Ascending aorta (tissue), 2 donors: ENCODE data around the gene CAMK1D. TPM values are rescaled to one million over a fixed set of nuclear protein-coding genes. Genes with fewer than 3 reads are reported as not detected.

Source experiments
- DNase-seq, 2 donors: peaks; one replicate each; pipeline ENCODE4 v3.0.0-alpha.2; 2019; ENCODE audit warnings: low spot score in 2 of 2
- H3K27ac ChIP-seq, 2 donors: fragments of 200-600 bp; sonication (generic); one replicate each; pipeline ENCODE4 v1.5.1; 2016 to 2017; ENCODE audit warnings: mild to moderate bottlenecking in 1 of 2
- H3K27me3 ChIP-seq: fragments of 200-600 bp; sonication (generic); one replicate; pipeline ENCODE4 v1.5.1; 2017
- H3K36me3 ChIP-seq, 2 donors: fragments of 200-600 bp; sonication (generic); one replicate each; pipeline ENCODE4 v1.5.1; 2016
- H3K4me1 ChIP-seq, 2 donors: fragments of 200-600 bp; sonication (generic); one replicate each; pipeline ENCODE4 v1.5.1; 2016 to 2017; ENCODE audit warnings: mild to moderate bottlenecking in 1 of 2
- H3K4me3 ChIP-seq, 2 donors: fragments of 200-600 bp; sonication (generic); one replicate each; pipeline ENCODE4 v1.5.1; 2016 to 2017; ENCODE audit warnings: mild to moderate bottlenecking in 1 of 2
- H3K9me3 ChIP-seq, 2 donors: fragments of 200-600 bp; sonication (generic); one replicate each; pipeline ENCODE4 v1.5.1; 2016
- CTCF ChIP-seq, 3 experiments: fragments of 200-600 bp in 2 of 3; fragments of 450-650 bp in 1 of 3; sonication (generic) in 2 of 3; IDR thresholded peaks; one replicate each; pipeline ENCODE4 v1.5.1; 2016 to 2019; ENCODE audit warnings: antibody characterized with exemption in 3 of 3, mild to moderate bottlenecking in 1 of 3, moderate library complexity in 1 of 3
- intact Hi-C: fragments of 100-400 bp; cut with DNase I; formaldehyde crosslinking; loops from one replicate; pipeline ENCODE4 v1.15.1; 2023
- total RNA-seq: library from RNA; depleted of rRNA; stranded (reverse); fragments of >200 nt; gene quantifications from one replicate; pipeline ENCODE4 v1.1.0, GENCODE V29; 2016

The CAMK1D gene
- total RNA-seq, 1 donor from 2014 or later = 4.2 TPM

GRCh38 chr10:12705943-12706342, 356.6 kb downstream of the CAMK1D start:
- Histone ChIP-seq H3K4me3 (no peak overlapping the region), H3K27me3 (no peaks in the 10 kb centered on the region), H3K27ac (peak overlapping the region; percentile 82), H3K4me1 (peaks cover 18 to 51% of the 10 kb centered on the region in 2 donors), H3K36me3 (no peaks in the 10 kb centered on the region), H3K9me3 (no peaks in the 10 kb centered on the region)
- TF ChIP-seq CTCF (IDR thresholded peaks at IDR 0.05) = no peak
- DNase-seq = no peak
- intact Hi-C loops = no loop called here

- Histone ChIP-seq H3K36me3 (no peaks in the 10 kb centered on the region), H3K27me3 (no peaks in the 10 kb centered on the region), H3K4me1 (peaks cover 18 to 51% of the 10 kb centered on the region in 2 donors), H3K9me3 (no peaks in the 10 kb centered on the region), H3K4me3 (no peak overlapping the region), H3K27ac (peak overlapping the region; percentile 82)
- intact Hi-C loops = no loop called here
- TF ChIP-seq CTCF (IDR thresholded peaks at IDR 0.05) = no peak
- peak in 1 of 2 donors; percentile 78 for DNase-seq
Measured at GRCh38 chr10:12707461-12708185, 358.3 kb downstream of the CAMK1D start.

- Histone ChIP-seq H3K4me1 (peaks cover 15 to 44% of the 10 kb centered on the region in 2 donors), H3K36me3 (no peaks in the 10 kb centered on the region), H3K27me3 (no peaks in the 10 kb centered on the region), H3K4me3 (no peak overlapping the region), H3K27ac (peak overlapping the region; percentile 82), H3K9me3 (no peaks in the 10 kb centered on the region)
- DNase-seq = peak in 1 of 2 donors; percentile 69
- TF ChIP-seq CTCF (IDR thresholded peaks at IDR 0.05) = no peak
- intact Hi-C loops = no loop called here
Measured at GRCh38 chr10:12709000-12709401, 359.7 kb downstream of the CAMK1D start.

- no peak for DNase-seq
- Histone ChIP-seq H3K4me1 (peaks cover 15 to 39% of the 10 kb centered on the region in 2 donors), H3K4me3 (no peak overlapping the region), H3K27me3 (no peaks in the 10 kb centered on the region), H3K36me3 (no peaks in the 10 kb centered on the region), H3K9me3 (no peaks in the 10 kb centered on the region), H3K27ac (peak overlapping the region; percentile 82)
- intact Hi-C loops = no loop called here
- TF ChIP-seq CTCF (IDR thresholded peaks at IDR 0.05) = no peak
Measured at GRCh38 chr10:12709521-12709963, 360.2 kb downstream of the CAMK1D start.

- H3K36me3 ChIP-seq = no peaks in the 10 kb centered on the region
- peak overlapping the region; percentile 82 for H3K27ac ChIP-seq
- intact Hi-C loops = loop anchor here (5.0 kb wide), 3 partner anchors 363 to 493 kb away; partner anchors contain the start of gene CAMK1D
- no peak for DNase-seq
- TF ChIP-seq CTCF (IDR thresholded peaks at IDR 0.05) = no peak
- H3K4me3 ChIP-seq = no peak overlapping the region
- no peaks in the 10 kb centered on the region for H3K9me3 ChIP-seq
- peaks cover 15 to 39% of the 10 kb centered on the region in 2 donors for H3K4me1 ChIP-seq
- no peaks in the 10 kb centered on the region for H3K27me3 ChIP-seq
Measured at GRCh38 chr10:12710157-12710556, 360.8 kb downstream of the CAMK1D start.
